HUES48 (cell line): ENCODE measurements around the gene TBC1D22B.

Source experiments
- H3K27ac ChIP-seq: one replicate; pipeline ENCODE4 v1.7.0; 2013; ENCODE audit warnings: low read depth, low read length, inconsistent platforms
- H3K27me3 ChIP-seq: 2 replicates; pipeline ENCODE4 v1.6.1; 2013; ENCODE audit warnings: mild to moderate bottlenecking, low read length; ENCODE audit not compliant: control insufficient read depth, insufficient read depth
- H3K36me3 ChIP-seq: 2 replicates; pipeline ENCODE4 v1.6.1; 2013; ENCODE audit warnings: low read length; ENCODE audit not compliant: control insufficient read depth, insufficient read depth
- H3K4me1 ChIP-seq: 2 replicates; pipeline ENCODE4 v1.6.1; 2013; ENCODE audit warnings: mild to moderate bottlenecking, low read length; ENCODE audit not compliant: control insufficient read depth, insufficient read depth
- H3K4me3 ChIP-seq: 2 replicates; pipeline ENCODE4 v1.5.1; 2013; ENCODE audit warnings: mild to moderate bottlenecking, low read depth, low read length
- H3K9ac ChIP-seq: 2 replicates; pipeline ENCODE4 v1.6.1; 2013; ENCODE audit warnings: mild to moderate bottlenecking, low read depth, low read length, moderate library complexity
- H3K9me3 ChIP-seq: 2 replicates; pipeline ENCODE4 v1.6.1; 2013; ENCODE audit warnings: low read length; ENCODE audit not compliant: control insufficient read depth, insufficient read depth

TBC1D22B gene

GRCh38 chr6:37362101-37362828 is 104.7 kb downstream of the TBC1D22B start:
- Histone ChIP-seq H3K27me3 (no peaks in the 10 kb centered on the region), H3K9ac (no peak overlapping the region), H3K36me3 (peaks cover 52% of the 10 kb centered on the region), H3K9me3 (no peaks in the 10 kb centered on the region), H3K27ac (no peak overlapping the region), H3K4me3 (no peak overlapping the region), H3K4me1 (peaks cover 3% of the 10 kb centered on the region; the same call in 1 of the 2 replicates)

GRCh38 chr6:37365791-37366190 is 108.2 kb downstream of the TBC1D22B start:
- no peak overlapping the region for H3K27ac ChIP-seq
- H3K4me3 ChIP-seq = no peak overlapping the region
- no peaks in the 10 kb centered on the region for H3K4me1 ChIP-seq
- H3K36me3 ChIP-seq = peaks cover 77% of the 10 kb centered on the region
- H3K27me3 ChIP-seq = no peaks in the 10 kb centered on the region
- H3K9me3 ChIP-seq = no peaks in the 10 kb centered on the region
- H3K9ac ChIP-seq = no peak overlapping the region

GRCh38 chr6:37366910-37367309 is 109.3 kb downstream of the TBC1D22B start:
- Histone ChIP-seq H3K27ac (no peak overlapping the region), H3K4me3 (no peak overlapping the region), H3K9me3 (no peaks in the 10 kb centered on the region), H3K4me1 (no peaks in the 10 kb centered on the region), H3K9ac (no peak overlapping the region), H3K27me3 (no peaks in the 10 kb centered on the region), H3K36me3 (peaks cover 77% of the 10 kb centered on the region)

GRCh38 chr6:37368961-37369320 is 111.4 kb downstream of the TBC1D22B start:
- no peak overlapping the region for H3K4me3 ChIP-seq
- no peak overlapping the region for H3K9ac ChIP-seq
- H3K27me3 ChIP-seq = no peaks in the 10 kb centered on the region
- no peaks in the 10 kb centered on the region for H3K9me3 ChIP-seq
- H3K36me3 ChIP-seq = peaks cover 76% of the 10 kb centered on the region
- no peaks in the 10 kb centered on the region for H3K4me1 ChIP-seq
- no peak overlapping the region for H3K27ac ChIP-seq

- Histone ChIP-seq H3K9me3 (no peaks in the 10 kb centered on the region), H3K27me3 (no peaks in the 10 kb centered on the region), H3K36me3 (peaks cover 79% of the 10 kb centered on the region), H3K4me1 (no peaks in the 10 kb centered on the region), H3K4me3 (no peak overlapping the region), H3K9ac (no peak overlapping the region), H3K27ac (no peak overlapping the region)
These were observed 112.0 kb downstream of the TBC1D22B start for GRCh38 chr6:37369321-37370201.

- Histone ChIP-seq H3K27ac (no peak overlapping the region), H3K9ac (no peak overlapping the region), H3K9me3 (no peaks in the 10 kb centered on the region), H3K4me1 (no peaks in the 10 kb centered on the region), H3K4me3 (no peak overlapping the region), H3K36me3 (peaks cover 90% of the 10 kb centered on the region), H3K27me3 (no peaks in the 10 kb centered on the region)
These were observed 113.8 kb downstream of the TBC1D22B start for GRCh38 chr6:37371154-37372083.

GRCh38 chr6:37372116-37372515 is 114.5 kb downstream of the TBC1D22B start:
- no peak overlapping the region for H3K27ac ChIP-seq
- H3K27me3 ChIP-seq = no peaks in the 10 kb centered on the region
- no peaks in the 10 kb centered on the region for H3K9me3 ChIP-seq
- H3K36me3 ChIP-seq = peaks cover 91% of the 10 kb centered on the region
- H3K4me3 ChIP-seq = no peak overlapping the region
- no peaks in the 10 kb centered on the region for H3K4me1 ChIP-seq
- no peak overlapping the region for H3K9ac ChIP-seq

- peaks cover 93% of the 10 kb centered on the region for H3K36me3 ChIP-seq
- H3K4me3 ChIP-seq = no peak overlapping the region
- no peaks in the 10 kb centered on the region for H3K27me3 ChIP-seq
- no peak overlapping the region for H3K27ac ChIP-seq
- H3K4me1 ChIP-seq = no peaks in the 10 kb centered on the region
- H3K9me3 ChIP-seq = no peaks in the 10 kb centered on the region
- H3K9ac ChIP-seq = no peak overlapping the region
These were observed 116.4 kb downstream of the TBC1D22B start for GRCh38 chr6:37373822-37374471.

- Histone ChIP-seq H3K36me3 (peaks cover 86% of the 10 kb centered on the region), H3K27me3 (no peaks in the 10 kb centered on the region), H3K9me3 (no peaks in the 10 kb centered on the region), H3K27ac (no peak overlapping the region), H3K4me3 (no peak overlapping the region), H3K9ac (no peak overlapping the region), H3K4me1 (no peaks in the 10 kb centered on the region)
These were observed 117.8 kb downstream of the TBC1D22B start for GRCh38 chr6:37375376-37375775.

- Histone ChIP-seq H3K9ac (no peak overlapping the region), H3K27me3 (no peaks in the 10 kb centered on the region), H3K4me1 (no peaks in the 10 kb centered on the region), H3K27ac (no peak overlapping the region), H3K36me3 (peaks cover 84% of the 10 kb centered on the region), H3K9me3 (no peaks in the 10 kb centered on the region), H3K4me3 (no peak overlapping the region)
These were observed 118.6 kb downstream of the TBC1D22B start for GRCh38 chr6:37376078-37376743.
